Peyer's patch (tissue), 4 donors: ENCODE data around the gene MED10.

ENCODE experiments used
- CTCF ChIP-seq, 6 experiments: fragments of 450-650 bp in 4 of 6; fragments of 200-600 bp in 2 of 6; sonication (generic) in 1 of 6; IDR thresholded peaks; one replicate each; pipeline ENCODE4 v1.5.1; 2017 to 2019; ENCODE audit warnings: antibody characterized with exemption in 6 of 6, mild to moderate bottlenecking in 3 of 6, moderate library complexity in 1 of 6
- POLR2A ChIP-seq, 2 donors: fragments of 450-650 bp; IDR thresholded peaks; one replicate each; pipeline ENCODE4 v1.5.1; 2017; ENCODE audit warnings: antibody characterized with exemption in 2 of 2, mild to moderate bottlenecking in 2 of 2, moderate library complexity in 2 of 2

GRCh38 chr5:6322163-6322713 lies 56.1 kb downstream of the MED10 start:
- TF ChIP-seq CTCF (IDR thresholded peaks at IDR 0.05) (no peak), POLR2A (IDR thresholded peaks at IDR 0.05) (no peak)
